HG03342 (cell line): ENCODE data around the gene ANKK1.

Source experiments
- ATAC-seq: cut with Tn5 transposase; IDR thresholded peaks from one replicate; pipeline ENCODE4 v1.9.1; 2021; ENCODE audit warnings: mild to moderate bottlenecking, moderate library complexity; ENCODE audit not compliant: unreplicated experiment

Gene ANKK1

DNA sequence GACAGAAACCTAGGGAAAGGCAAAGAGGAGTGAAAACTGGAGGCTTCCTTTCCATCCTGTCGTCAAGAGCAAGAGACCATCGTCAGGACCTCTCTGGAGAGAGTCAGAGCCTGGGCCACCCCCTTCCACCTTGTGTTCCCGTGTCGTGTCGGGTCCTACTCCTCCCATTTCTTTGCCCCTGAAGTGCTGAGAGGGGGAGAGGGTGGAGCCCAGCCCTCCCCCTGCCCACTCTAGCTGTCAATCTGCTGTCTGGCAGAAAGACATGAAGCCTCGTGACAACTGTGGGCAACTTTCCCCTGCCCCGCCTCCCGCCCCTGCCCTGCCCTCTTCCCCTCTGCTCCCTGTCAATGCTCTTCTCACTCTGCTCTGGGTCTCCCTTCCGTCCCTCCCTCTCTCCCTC, 20.6 kb downstream of the ANKK1 start:
- no peak for ATAC-seq

DNA sequence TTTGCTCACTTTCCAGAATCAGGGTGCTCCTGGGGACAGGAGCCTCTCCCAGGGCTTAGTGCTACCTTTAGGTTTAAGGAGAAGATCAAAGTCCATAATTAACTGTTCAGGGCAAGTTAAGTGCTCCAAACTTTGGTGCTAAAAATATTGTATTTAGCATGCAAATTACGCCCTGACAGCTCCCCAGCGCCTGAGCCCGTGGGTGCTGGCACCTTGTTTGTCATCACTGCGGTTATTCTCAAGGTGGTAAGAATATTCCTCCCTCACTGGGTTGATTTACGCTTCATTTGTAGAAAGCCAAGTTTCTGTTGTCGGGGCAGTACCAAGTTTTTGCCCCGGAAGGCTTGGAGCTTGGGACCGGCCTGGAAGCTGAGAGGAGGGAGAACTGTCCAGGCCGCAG, 21.3 kb downstream of the ANKK1 start:
- no peak for ATAC-seq

DNA sequence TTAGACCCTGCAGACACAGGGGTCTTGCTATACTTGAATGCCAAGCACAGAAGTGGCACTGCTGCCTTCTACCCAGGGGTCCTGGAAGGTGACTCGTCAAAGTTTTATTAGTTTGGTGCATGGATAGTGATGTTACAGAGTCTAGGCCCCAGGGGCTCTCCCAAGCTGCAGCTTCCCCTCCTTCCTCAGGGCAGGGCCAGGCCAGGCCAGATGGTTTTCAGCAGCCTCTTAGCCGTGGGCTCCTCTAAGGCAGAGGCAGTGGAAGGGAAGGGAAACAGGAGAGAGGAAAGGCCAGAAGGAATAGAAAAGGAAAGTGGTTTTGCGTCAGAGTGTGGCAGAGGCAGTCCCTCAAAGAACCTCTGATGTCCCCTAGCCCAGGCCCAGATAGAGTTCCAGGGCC, 21.9 kb downstream of the ANKK1 start:
- no peak for ATAC-seq

DNA sequence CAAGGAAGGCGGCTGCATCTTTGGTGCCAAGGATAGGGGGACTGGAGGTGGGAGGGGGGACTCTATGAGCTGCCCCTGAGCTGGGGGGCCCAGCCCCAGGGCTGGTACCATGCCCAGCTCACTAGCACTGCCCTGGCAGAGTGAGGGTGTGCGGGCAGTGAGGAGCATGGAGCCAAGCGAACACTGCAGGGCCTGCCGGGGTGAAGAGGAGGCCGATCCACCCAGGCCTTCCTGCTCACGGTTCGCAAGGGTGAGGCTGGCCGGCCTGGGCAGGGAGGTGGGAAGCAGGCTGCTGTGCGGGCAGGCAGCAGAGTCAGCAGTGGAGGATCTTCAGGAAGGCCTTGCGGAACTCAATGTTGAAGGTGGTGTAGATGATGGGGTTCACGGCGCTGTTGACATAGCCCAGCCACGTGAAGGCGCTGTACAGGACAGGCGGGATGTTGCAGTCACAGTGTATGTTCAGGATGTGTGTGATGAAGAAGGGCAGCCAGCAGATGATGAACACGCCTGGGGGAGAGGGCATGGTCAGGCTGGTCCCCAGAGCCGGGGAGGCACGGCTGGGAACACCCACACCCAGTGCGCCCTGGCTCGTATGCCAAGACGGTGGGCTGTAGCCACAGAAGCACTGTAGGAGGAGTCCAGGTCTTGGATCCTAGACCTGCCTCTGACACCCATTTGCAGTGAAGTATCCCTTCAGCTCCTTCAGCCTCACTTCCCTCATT, 23.0 kb downstream of the ANKK1 start:
- no peak for ATAC-seq

DNA sequence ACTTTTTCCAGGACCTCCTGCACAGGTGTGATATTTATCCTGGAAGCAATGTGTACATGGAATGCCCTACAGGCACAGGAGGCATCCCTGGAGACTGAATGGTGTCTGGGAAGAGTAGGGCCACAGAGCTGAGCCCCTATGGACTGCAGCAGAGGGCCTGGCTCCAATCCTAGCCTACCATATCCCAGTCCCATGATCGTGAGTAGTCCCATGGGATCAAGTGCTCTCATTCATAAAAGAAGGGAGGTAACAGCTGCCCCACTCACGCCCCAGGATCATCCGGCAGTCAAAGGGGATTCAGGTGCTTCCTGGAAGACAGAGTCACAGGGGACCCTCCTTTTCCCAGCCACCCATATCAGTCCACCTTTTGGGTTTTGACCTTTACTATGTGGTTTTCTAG, 24.0 kb downstream of the ANKK1 start:
- no peak for ATAC-seq

DNA sequence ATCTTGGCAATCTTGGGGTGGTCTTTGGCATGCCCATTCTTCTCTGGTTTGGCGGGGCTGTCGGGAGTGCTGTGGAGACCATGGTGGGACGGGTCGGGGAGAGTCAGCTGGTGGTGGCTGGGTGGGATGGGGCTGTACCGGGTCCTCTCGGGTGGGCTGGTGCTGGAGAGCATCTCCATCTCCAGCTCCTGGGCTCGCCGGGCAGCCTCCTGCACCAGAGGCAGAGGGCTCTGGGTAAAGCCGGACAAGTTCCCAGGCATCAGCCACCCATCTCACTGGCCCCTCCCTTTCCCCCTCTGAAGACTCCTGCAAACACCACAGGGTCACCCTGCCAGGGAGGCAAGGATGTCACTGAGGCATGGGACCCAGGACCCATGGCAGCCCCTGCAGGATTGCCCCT, 25.1 kb downstream of the ANKK1 start:
- no peak for ATAC-seq

- no peak for ATAC-seq
Measured at GRCh38 chr11:113415343-113415742, 27.8 kb downstream of the ANKK1 start.

- ATAC-seq: no peak
Measured at GRCh38 chr11:113417428-113417827, 29.8 kb downstream of the ANKK1 start.

DNA sequence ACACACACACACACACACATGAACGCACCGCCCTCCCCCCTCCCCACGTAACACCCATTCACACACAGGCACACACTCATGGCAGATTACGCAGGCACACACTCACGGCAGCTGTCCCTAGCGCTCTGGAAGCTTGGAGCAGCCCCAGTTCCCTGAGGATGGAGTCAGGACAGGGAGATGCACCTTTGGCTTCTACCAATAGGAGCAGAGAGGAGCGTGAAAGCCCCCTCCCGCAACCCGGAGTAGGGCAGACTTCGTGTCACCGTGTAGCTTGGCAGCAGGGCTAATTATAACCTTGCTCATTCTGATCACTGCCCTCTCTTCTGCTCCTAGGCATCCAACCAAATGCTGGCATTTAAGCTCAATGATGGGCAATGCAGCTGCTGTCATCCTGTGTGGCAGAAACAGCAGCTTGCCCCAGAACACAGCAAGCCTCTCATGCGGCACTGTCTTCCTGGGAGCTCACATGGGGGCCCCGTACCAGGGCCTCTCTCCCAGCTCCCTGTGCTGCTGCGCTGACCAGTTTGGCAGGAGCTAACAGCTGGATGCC, 31.9 kb downstream of the ANKK1 start:
- no peak for ATAC-seq

- no peak for ATAC-seq
Measured at GRCh38 chr11:113420808-113421207, 33.2 kb downstream of the ANKK1 start.

GRCh38 chr11:113426686-113427085, 39.1 kb downstream of the ANKK1 start:
- no peak for ATAC-seq

DNA sequence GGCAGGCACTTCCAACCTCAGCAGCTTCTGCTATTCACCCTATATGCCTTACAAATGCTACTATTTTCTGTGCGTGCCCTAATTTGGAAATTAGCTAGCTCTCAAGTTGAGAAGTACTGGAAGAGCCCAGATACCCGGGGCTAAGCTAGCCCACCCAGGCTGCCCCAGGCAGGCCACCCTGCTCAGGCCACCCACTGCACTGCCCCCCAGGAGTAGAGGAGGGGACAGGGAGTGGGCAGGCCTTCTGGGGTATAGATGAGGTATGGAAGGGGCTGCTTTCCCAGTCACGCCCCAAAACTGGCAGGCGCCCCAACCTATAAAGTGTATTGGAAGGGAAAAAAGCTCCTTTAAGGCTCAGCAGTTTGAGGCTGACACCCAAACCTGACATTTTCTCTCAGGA, 44.2 kb downstream of the ANKK1 start:
- ATAC-seq: no peak

DNA sequence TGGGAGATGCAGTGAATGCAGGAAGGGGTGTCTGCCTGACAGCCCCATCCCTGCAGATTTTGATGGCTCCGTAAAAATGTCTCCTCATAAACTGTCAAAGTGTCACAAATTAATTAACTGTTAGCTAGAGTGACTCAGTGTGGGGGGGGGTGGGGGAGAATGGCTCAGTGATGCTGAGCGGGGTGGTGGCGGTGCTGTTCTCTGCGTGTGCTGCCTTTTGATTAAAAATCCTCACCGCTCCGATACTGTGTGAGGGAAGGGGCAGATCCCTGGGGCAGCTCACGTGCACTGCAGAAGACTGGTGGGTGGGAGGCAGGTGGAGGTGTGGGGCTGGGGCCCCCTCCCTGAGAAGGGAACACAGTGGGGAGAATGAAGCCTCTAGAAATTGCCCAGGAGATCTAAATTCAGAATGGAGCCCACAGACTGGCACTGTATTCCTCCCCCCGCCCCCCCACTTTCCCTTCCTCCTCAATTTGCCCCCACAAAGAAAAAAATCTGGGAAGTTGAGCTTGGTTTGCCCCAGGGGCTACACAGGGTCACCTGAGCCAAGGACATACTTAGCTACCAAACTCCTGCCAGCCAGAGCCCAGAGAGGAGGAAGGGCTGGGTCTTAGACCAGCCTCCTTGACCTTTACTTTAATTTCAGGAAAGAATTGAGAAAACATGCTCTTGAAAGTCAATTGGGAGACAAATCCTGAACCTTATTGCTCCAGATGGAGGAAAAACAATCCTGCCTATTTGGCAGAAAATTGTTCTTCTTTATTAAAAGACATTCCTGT, 47.8 kb downstream of the ANKK1 start:
- ATAC-seq: no peak

DNA sequence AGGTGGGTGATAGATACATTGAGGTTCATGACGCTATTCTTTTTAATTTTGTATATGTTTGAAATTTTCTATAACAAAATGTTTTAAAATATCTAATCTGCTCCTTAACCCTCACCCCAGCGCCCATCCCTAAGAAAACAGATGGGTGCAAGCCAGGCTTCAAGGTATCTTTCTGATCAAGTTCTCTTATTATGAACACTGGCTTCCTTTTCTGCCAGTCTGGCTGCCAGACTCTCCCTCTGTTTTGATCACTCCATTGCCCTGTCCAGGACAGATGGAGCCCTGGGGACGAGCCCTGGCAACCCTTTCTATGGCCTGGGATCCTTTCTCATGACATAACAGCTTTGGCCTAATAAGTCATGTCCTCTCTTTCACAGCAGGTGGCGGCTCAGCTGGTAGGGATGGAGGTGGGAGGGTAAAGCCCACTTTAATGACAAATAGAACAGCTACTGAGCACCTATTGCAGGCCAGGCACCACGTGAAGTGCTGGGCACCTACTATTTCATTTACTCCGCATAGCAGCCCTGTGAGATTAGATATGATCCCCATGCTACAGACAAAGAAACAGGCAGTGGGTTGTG, 49.2 kb downstream of the ANKK1 start:
- no peak for ATAC-seq

- ATAC-seq: no peak
Measured at GRCh38 chr11:113440816-113441215, 53.2 kb downstream of the ANKK1 start.

GRCh38 chr11:113444502-113445123, 57.0 kb downstream of the ANKK1 start:
- ATAC-seq: no peak

DNA sequence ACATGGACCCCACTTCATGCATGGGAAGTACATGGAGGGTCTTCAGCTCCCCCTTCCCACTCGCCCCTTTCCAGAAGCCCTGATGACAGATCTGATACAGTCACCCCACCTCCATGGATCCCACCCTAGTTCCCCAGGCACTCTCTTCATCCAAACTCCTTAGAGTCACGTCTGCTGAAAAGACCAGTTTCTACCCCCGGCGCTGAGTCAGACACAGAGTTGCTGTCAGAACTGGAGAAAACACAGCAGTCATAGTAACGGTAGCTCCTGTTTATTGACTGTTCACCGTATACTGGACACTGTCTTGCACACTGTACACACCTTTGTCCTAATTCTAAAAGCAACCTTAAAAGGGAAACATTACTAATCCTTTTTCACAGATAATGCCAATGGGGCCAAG, 58.5 kb downstream of the ANKK1 start:
- ATAC-seq: peak; percentile 82

- no peak for ATAC-seq
Measured at GRCh38 chr11:113446938-113447337, 59.4 kb downstream of the ANKK1 start.

GRCh38 chr11:113447621-113448315, 60.2 kb downstream of the ANKK1 start:
- ATAC-seq: no peak

DNA sequence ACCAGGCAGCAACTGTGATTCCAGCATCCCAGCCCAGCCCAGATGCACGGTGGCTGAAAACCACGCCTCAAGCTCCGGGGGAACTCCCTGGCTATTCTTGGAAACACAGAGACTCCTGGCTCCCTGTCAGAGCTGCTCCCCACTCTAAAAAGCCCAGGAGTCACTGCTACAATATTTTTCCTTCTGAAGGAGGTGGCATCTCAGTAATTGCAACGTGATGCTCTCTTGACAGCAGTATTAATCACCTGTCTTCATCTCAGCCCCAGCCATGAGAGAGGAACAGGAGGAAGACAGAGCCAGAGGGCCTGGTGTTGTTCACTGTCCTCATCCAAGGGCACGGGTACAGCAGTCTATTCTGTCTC, 60.7 kb downstream of the ANKK1 start:
- no peak for ATAC-seq

- no peak for ATAC-seq
Measured at GRCh38 chr11:113449743-113450142, 62.2 kb downstream of the ANKK1 start.
